DND-41 (cell line): ENCODE results near the gene DERL2.
"Not testable (repeated sequence)": the region's sequence is repeated elsewhere in the genome, so short reads cannot be mapped to it uniquely, and the experiment has no call there.

Source experiments
- ATAC-seq: fragments of 200-7000 bp; cut with Tn5 transposase; 3 replicates; pipeline ENCODE4 v1.9.1; 2021; ENCODE audit warnings: low read depth; ENCODE audit not compliant: insufficient read depth
- DNase-seq: peaks from one replicate; pipeline ENCODE4 v3.0.0-alpha.2; 2020
- H2AFZ ChIP-seq: 2 replicates; pipeline ENCODE4 v1.6.0; 2012; ENCODE audit warnings: low read depth, low read length
- H3K27ac ChIP-seq: 2 replicates; pipeline ENCODE4 v1.5.1; 2012; ENCODE audit warnings: low read length, inconsistent platforms
- H3K27me3 ChIP-seq: fragments of 200-600 bp; sonication (generic); 2 replicates; pipeline ENCODE4 v1.6.0; 2012; ENCODE audit warnings: low read length, mild to moderate bottlenecking, inconsistent platforms; ENCODE audit not compliant: insufficient read depth, poor library complexity
- H3K36me3 ChIP-seq: 2 replicates; pipeline ENCODE4 v1.5.1; 2012; ENCODE audit warnings: low read length, inconsistent platforms; ENCODE audit not compliant: insufficient read depth
- H3K4me1 ChIP-seq: 2 replicates; pipeline ENCODE4 v1.5.1; 2012; ENCODE audit warnings: mild to moderate bottlenecking, low read length; ENCODE audit not compliant: insufficient read depth
- H3K4me2 ChIP-seq: 2 replicates; pipeline ENCODE4 v1.6.0; 2012; ENCODE audit warnings: mild to moderate bottlenecking, moderate library complexity, low read length, inconsistent platforms; ENCODE audit not compliant: insufficient read depth
- H3K4me3 ChIP-seq, 2 experiments: fragments of 200-600 bp in 1 of 2; shearing (Covaris generic) in 1 of 2; 2 replicates each; pipeline ENCODE4 v1.5.1; 2012 to 2016; ENCODE audit warnings: inconsistent platforms in 2 of 2, low read length in 2 of 2, mild to moderate bottlenecking in 2 of 2, low read depth in 1 of 2, moderate library complexity in 1 of 2
- H3K79me2 ChIP-seq: 2 replicates; pipeline ENCODE4 v1.6.0; 2012; ENCODE audit warnings: low read length, inconsistent platforms; ENCODE audit not compliant: insufficient read depth
- H3K9ac ChIP-seq: 2 replicates; pipeline ENCODE4 v1.6.0; 2012; ENCODE audit warnings: low read depth, mild to moderate bottlenecking, inconsistent platforms, low read length, moderate library complexity
- H3K9me3 ChIP-seq: 2 replicates; pipeline ENCODE4 v1.5.1; 2012; ENCODE audit warnings: low read length, moderate library complexity, mild to moderate bottlenecking, inconsistent platforms; ENCODE audit not compliant: insufficient read depth, severe bottlenecking
- H4K20me1 ChIP-seq: 2 replicates; pipeline ENCODE4 v1.6.0; 2012; ENCODE audit warnings: low read length; ENCODE audit not compliant: insufficient read depth
- EZH2 ChIP-seq: IDR thresholded peaks from 3 replicates; pipeline ENCODE4 v1.6.1; 2012; ENCODE audit warnings: borderline replicate concordance, low read depth, mild to moderate bottlenecking, moderate library complexity, low read length, inconsistent platforms; ENCODE audit not compliant: severe bottlenecking
- TF ChIP-seq, protein P1 (sequence below): IDR thresholded peaks from 2 replicates; pipeline ENCODE4 v1.5.1; 2012; ENCODE audit warnings: borderline replicate concordance, low read length, moderate library complexity, mild to moderate bottlenecking; ENCODE audit not compliant: poor library complexity, severe bottlenecking; ENCODE audit errors: extremely low read depth

DERL2 gene

DNA sequence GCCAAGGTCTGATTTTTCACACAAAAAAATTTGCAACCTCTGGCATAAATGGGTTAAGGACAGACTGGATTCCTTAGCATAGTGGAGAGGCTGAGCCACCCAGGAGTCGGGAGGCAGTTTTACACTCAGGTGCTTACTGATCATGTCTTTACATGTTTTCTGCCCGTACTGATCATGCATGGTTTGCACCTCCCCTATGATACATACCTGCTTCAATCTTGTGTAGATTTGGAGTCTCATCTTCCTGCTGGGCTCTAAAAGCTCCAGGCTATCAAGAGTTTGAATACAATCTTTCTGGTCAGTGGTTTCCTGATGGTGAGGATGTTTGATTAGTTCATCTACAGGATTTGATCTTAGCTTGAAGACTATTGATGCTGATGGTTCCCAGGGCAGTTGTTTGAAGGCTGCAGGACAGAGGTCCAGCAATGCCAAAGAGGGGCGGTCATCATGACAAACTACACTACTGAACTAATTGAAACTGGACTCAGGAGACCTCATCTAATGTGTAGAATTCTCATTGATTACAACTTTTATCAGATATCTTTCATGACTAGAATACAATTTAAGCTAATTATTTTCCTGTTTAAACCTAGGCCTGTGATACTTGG, 53.9 kb downstream of the DERL2 start:
- peaks cover 34% of the 10 kb centered on the region for H3K79me2 ChIP-seq
- H3K9me3 ChIP-seq, result no peaks in the 10 kb centered on the region
- TF ChIP-seq, protein P1, sequence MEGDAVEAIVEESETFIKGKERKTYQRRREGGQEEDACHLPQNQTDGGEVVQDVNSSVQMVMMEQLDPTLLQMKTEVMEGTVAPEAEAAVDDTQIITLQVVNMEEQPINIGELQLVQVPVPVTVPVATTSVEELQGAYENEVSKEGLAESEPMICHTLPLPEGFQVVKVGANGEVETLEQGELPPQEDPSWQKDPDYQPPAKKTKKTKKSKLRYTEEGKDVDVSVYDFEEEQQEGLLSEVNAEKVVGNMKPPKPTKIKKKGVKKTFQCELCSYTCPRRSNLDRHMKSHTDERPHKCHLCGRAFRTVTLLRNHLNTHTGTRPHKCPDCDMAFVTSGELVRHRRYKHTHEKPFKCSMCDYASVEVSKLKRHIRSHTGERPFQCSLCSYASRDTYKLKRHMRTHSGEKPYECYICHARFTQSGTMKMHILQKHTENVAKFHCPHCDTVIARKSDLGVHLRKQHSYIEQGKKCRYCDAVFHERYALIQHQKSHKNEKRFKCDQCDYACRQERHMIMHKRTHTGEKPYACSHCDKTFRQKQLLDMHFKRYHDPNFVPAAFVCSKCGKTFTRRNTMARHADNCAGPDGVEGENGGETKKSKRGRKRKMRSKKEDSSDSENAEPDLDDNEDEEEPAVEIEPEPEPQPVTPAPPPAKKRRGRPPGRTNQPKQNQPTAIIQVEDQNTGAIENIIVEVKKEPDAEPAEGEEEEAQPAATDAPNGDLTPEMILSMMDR, result no peak
- TF ChIP-seq EZH2, result no peak
- ATAC-seq, result peak; percentile 38; the same call in 1 of the 3 replicates
- DNase-seq, result no peak
- H3K27me3 ChIP-seq, result no peaks in the 10 kb centered on the region
- no peak overlapping the region for H3K4me3 ChIP-seq
- no peak overlapping the region for H3K27ac ChIP-seq
- H3K4me1 ChIP-seq, result peaks cover 19% of the 10 kb centered on the region
- H3K4me2 ChIP-seq, result no peak overlapping the region
- peaks cover 29% of the 10 kb centered on the region for H4K20me1 ChIP-seq
- no peak overlapping the region for H3K9ac ChIP-seq
- H3K36me3 ChIP-seq, result peaks cover 88% of the 10 kb centered on the region
- no peak overlapping the region for H2AFZ ChIP-seq

DNA sequence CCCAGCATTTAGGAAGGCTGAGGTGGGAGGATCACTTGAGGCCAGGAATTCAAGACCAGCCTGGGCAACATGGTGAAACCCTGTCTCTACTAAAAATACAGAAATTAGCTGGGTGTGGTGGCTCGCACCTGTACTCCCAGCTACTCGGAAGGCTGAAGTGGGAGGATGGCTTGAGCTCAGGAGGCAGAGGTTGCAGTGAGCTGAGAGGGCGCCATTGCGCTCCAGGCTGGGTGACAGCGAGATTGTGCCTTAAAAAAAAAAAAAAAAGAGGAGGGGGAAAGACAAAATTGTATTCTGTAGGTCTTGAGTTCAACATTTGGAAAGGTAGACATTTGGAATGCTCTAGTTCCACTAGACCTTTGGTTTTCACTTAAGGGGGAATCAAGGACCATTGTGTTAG, 54.7 kb downstream of the DERL2 start:
- ATAC-seq, H3K9ac ChIP-seq, H2AFZ ChIP-seq, H3K9me3 ChIP-seq, H3K4me2 ChIP-seq, H3K27ac ChIP-seq, H3K4me3 ChIP-seq, H3K27me3 ChIP-seq: not testable (repeated sequence)
- Histone ChIP-seq H3K4me1 (peaks cover 10% of the 10 kb centered on the region), H3K36me3 (peaks cover 82% of the 10 kb centered on the region), H4K20me1 (peaks cover 29% of the 10 kb centered on the region), H3K79me2 (peaks cover 26% of the 10 kb centered on the region)
- DNase-seq, result peak; percentile 45

DNA sequence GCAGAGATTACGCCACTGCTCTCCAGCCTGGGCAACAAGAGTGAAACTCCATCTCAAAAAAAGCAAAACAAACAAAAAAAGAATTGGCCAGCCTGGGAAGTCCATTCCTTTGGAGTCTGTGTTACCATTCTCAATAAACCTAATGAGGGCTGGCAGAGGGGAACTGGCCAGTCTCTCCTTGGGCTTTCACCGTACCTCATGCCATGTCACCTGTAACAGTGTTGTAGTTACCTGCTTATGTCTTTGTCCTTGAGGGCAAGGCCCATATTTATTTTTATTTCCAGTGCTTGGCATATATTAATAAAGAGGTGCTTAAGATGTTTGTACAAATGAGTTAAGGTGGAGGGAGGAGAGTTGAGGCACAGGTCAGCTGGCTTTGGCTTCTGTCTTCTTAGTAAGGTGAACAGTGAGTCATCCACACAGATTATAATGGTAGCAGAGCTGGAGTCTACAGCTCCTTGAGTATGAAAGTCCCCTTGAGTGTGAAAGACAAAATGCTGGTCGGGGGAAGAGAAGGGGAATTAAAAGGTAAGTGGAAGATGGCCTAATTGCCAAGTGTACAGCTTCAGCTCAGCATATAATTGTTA, 55.5 kb downstream of the DERL2 start:
- Histone ChIP-seq H3K4me1 (peaks cover 6% of the 10 kb centered on the region; the same call in 1 of the 2 replicates), H3K79me2 (peaks cover 28% of the 10 kb centered on the region), H3K4me2 (no peak overlapping the region), H3K27me3 (no peaks in the 10 kb centered on the region), H4K20me1 (peaks cover 35% of the 10 kb centered on the region), H3K9ac (no peak overlapping the region), H3K9me3 (no peaks in the 10 kb centered on the region), H3K4me3 (no peak overlapping the region), H2AFZ (no peak overlapping the region), H3K36me3 (peaks cover 83% of the 10 kb centered on the region), H3K27ac (no peak overlapping the region)
- DNase-seq (no peak), ATAC-seq (no peak)
- no peak for TF ChIP-seq EZH2
- TF ChIP-seq, protein P1, result no peak

DNA sequence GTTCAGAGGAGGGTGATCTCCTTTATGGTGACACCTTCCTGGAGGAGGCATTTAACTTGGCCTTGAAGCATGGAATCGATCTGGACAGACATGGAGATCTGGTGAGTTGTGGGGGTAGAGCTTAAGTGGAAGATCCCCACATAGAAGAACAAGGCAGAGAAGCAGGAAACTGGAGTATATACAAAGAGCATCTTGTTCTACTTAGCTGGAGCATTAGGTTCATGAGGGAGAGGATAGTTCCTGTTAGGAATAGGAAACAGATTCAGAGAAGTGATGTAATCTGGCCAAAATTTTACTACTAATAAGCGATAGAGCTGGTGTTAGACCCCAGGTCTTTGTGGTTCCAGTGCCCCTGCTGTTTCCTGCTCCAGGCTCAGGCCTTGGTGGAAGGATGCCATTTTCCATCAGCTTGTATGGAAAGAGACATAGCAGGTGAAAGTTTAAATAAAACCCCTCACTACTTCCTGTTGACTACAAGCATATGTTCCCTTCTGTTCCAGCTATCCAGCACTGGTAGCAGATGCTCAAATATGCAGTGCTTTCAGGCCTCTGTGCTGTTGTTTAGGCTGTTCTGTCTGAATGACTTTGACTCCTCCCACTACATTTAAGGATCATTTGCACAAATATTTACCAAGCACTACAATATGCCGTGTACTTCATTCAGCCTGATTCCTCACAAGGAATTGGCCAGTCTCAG, 56.6 kb downstream of the DERL2 start:
- peaks cover 84% of the 10 kb centered on the region for H3K36me3 ChIP-seq
- ATAC-seq (no peak), DNase-seq (no peak)
- no peak overlapping the region for H3K27ac ChIP-seq
- no peak overlapping the region for H3K4me2 ChIP-seq
- TF ChIP-seq, protein P1, result no peak
- TF ChIP-seq EZH2, result no peak
- H3K4me3 ChIP-seq, result no peak overlapping the region
- no peaks in the 10 kb centered on the region for H3K9me3 ChIP-seq
- H2AFZ ChIP-seq, result no peak overlapping the region
- no peak overlapping the region for H3K9ac ChIP-seq
- peaks cover 26% of the 10 kb centered on the region for H4K20me1 ChIP-seq
- peaks cover 26% of the 10 kb centered on the region for H3K79me2 ChIP-seq
- H3K27me3 ChIP-seq, result no peaks in the 10 kb centered on the region
- no peaks in the 10 kb centered on the region for H3K4me1 ChIP-seq
